NT2/D1 (cell line): ENCODE results near the gene EXD3.

Source experiments
- SUZ12 ChIP-seq: IDR thresholded peaks from 2 replicates; pipeline ENCODE4 v1.6.1; 2011; ENCODE audit not compliant: insufficient read length, insufficient read depth; ENCODE audit errors: extremely low read depth
- YY1 ChIP-seq: IDR thresholded peaks from 2 replicates; pipeline ENCODE4 v1.6.1; 2011; ENCODE audit not compliant: insufficient read length, insufficient read depth
- ZNF274 ChIP-seq: IDR thresholded peaks from 2 replicates; pipeline ENCODE4 v1.6.1; 2011; ENCODE audit warnings: mild to moderate bottlenecking, low read depth, low read length

DNA sequence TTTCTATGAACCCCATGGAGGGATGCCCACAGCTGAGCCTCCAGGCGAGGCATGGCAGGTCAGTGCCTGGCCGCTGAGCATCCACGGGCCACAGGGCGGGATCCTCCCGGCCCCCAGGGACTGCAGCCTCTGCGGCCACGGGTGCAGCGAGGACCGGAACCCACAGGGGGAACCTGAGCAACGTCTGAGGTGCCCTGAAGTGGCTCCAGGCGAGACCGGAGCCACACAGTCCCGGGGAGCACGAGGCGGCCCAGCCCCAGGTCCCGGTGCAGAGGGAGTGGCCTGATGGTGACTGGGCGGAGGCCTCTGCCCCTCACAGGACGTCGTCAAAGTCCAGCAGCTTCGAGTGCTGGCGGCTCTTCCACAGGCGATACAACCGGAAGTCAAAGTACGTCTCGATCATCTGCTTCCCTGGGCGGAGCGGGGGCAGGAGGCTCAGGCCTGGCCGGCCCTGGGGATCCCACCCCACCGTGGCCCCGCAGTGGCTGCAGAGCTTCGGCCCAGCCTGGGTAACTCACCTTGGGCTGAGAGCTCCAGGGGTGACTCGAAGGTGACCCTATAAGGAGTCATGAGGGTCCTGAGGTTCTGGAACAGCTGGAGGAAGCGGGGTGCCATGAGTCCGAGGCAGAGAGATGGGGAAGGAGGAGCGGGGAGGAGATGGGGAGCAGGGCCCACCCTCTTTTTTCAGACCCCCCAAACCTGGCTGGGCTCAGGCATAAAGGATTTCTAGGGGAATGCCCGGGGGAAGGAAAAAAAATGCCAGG lies 26.3 kb upstream of the EXD3 start:
- TF ChIP-seq YY1 (no peak), SUZ12 (no peak), ZNF274 (no peak)
